ENCODE data around the gene FBXO28.

- no peak for TF ChIP-seq POLR2A (IDR thresholded peaks at IDR 0.05)
- TF ChIP-seq CTCF (IDR thresholded peaks at IDR 0.05) = no peak
These were observed 74.4 kb downstream of the FBXO28 start for GRCh38 chr1:224188286-224188685.

Measured in breast epithelium (tissue), 3 donors.